Inflammatory macrophage treated with lipopolysaccharide for 1 hour (primary cell): Measurements from ENCODE around the gene ZNF79.

Experiments used
- DNase-seq, 2 donors: peaks; one replicate each; pipeline ENCODE4 v3.0.0-alpha.2; 2020 to 2022

ZNF79 gene

GRCh38 chr9:127398715-127399400 lies 25.3 kb upstream of the ZNF79 start:
- DNase-seq: no peak

GRCh38 chr9:127399736-127400269 lies 24.4 kb upstream of the ZNF79 start:
- no peak for DNase-seq

DNA sequence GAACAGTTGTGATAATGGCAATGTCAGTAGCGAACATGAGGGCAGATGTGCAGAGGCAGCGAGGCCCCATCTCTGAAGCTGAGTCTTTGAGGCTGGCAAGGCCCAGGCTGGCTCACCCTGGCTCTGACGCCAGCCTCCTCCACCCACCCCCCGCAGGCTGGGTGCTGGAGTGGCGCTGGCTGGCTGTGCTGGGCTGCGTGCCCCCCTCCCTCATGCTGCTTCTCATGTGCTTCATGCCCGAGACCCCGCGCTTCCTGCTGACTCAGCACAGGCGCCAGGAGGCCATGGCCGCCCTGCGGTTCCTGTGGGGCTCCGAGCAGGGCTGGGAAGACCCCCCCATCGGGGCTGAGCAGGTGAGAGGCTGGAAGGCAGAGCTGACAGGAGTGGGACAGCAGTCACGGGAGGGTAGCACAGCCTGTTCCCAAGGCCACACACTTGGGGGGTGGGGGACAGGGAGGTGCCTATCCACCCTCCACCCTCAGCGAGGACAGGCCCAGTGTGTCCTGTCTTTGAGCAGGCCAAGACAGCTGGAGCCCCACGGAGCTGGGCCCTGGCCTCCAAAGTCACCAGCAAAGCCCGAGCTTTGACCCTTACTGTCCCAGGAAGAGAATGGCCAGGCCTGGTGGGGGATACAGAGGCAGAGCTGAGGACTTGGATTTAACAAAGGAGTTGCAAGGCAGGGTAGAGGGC lies 21.6 kb upstream of the ZNF79 start:
- DNase-seq: no peak

- no peak for DNase-seq
These were observed 20.5 kb upstream of the ZNF79 start for GRCh38 chr9:127403507-127404192.

DNA sequence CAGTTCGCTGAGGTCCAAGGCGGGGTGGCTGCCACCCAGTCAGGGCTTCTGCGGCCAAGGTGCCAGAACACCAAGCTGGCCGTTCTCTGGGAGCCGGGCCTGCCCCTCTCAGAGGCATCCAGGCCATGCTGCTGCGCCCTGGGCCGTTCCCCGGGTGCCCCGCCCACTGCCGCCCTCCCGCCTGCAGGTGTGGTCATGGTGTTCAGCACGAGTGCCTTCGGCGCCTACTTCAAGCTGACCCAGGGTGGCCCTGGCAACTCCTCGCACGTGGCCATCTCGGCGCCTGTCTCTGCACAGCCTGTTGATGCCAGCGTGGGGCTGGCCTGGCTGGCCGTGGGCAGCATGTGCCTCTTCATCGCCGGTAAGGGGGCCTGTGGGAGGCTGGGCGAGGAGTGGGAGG lies 19.6 kb upstream of the ZNF79 start:
- DNase-seq: no peak

GRCh38 chr9:127405344-127406125 lies 18.6 kb upstream of the ZNF79 start:
- DNase-seq: no peak

DNA sequence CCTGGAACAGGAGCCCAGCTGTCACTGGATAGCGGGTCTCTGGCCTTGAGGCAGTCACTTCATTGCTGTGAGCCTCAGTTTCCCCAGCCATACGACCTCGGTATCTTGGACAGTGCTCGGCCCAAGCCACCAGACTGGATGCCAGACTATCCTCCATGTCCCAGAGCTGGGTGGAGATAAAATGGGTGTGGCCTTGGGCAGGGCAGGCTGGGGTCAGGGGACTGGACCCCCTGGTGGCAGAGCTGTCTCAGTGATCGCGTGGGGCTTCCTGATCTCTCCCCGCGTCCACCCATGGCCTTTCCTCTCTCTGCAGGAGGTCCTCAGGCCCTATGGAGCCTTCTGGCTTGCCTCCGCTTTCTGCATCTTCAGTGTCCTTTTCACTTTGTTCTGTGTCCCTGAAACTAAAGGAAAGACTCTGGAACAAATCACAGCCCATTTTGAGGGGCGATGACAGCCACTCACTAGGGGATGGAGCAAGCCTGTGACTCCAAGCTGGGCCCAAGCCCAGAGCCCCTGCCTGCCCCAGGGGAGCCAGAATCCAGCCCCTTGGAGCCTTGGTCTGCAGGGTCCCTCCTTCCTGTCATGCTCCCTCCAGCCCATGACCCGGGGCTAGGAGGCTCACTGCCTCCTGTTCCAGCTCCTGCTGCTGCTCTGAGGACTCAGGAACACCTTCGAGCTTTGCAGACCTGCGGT lies 17.2 kb upstream of the ZNF79 start:
- DNase-seq: no peak

DNA sequence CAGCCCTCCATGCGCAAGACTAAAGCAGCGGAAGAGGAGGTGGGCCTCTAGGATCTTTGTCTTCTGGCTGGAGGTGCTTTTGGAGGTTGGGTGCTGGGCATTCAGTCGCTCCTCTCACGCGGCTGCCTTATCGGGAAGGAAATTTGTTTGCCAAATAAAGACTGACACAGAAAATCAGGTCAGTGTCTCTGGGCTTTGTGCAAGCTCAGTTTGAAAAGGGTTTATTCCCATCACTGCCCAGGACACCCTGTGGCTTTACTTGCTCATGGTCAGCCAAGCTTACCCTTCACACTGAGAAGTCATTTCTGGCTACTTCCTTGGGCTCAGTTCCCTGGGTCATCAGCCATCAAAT lies 16.7 kb upstream of the ZNF79 start:
- DNase-seq: no peak

DNA sequence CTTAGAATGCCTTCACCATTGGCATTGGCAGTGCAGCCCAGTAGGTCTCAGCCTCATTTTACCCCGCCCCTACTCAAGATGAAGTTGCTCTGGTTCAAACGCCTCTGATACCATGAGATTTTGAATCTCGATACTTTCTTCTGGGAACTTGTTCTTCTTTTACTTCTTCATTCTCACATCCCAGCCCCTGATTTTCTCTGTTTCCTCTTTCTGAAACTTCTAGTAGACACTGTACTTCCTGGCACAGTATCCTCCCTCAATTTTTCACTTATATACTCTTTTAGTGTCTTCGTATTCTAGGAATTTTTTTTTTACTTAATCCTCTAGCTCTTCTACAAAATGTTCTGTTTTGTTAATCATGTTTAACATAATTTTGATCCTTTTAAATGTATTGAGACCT lies 13.1 kb upstream of the ZNF79 start:
- DNase-seq: peak; percentile 56 to 66

DNA sequence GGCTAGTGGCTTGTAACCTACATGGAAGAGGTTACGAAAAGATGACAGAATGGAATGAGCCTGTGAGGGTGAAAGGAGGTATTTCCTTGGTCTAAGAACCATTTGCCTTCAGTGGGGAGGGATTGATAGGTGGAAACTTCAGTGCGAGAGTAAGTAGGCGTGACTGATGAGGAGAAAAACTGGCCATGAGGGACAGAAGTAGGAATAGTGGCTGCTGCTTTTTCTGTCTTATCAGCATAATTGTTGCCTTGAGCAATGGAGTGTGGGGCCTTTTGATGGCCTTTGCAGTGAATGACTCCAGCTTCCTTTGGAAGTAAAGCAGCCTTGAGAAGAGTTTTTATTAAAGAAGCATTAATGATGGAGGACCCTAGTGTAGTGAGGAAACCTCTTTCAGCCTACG lies 9.0 kb upstream of the ZNF79 start:
- no peak for DNase-seq

GRCh38 chr9:127415657-127416056 lies 8.5 kb upstream of the ZNF79 start:
- no peak for DNase-seq

DNA sequence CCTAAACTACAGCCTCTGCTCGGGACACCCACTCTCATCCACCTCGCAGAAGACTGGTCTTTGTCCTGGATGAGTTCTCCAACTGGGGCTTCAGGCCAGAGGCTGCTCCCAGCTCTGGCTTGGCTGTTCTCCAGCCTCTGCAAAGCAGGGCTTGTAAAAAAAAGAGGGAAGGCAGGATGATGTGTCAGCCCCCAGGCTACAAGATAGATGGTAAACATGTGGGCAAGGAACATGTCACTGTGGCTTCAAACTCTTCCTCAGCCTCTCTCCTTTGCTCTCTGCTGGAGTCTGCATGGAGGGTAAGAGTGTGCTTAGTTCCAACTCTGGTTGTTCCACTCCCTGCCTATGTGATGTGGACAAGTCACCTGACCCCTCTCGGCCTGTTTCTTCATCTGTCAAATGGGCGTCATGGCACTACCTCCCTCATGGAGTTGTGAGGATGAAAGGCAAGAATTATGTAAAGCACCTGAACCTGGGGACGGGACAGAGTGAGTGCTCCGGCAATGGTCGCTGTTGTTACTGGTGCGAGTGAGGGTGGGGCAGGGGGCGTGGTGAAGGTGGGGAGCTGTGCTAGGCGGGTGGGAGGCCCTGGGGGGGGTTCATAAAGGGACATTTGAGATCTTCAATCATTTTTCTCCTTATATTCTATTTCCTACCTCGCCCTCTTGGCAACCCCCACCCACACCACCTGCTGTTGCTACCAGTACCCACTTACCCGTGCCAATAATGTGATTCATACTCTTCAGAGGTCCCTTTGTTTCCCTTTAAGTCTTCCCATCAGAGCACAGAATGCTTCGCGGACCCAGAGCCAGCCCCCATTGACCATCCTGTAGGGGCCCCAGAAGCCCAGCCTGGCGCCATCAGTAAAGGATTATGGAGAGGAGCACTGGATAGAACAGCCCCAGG lies 6.8 kb upstream of the ZNF79 start:
- no peak for DNase-seq

DNA sequence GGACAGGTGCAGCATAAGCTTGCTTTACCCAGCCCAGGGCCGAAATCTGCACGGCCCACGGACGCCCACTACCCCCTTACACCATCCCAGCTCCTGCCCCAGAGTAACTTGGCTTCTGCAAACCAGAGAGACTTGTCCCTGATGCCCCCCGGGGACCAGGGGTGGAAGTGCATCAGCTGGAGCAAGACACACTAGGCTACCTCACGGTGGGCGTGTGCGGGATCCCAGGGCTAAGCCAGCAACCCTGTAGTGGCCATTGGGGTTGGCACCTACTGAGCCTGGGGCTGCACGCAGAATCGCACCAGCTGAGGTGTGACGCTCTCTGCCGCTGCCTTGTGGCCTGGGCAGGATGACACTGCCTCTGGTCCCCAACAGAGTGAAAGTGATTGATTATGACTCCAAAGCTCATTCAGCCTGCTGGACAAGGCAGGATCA lies 6.1 kb upstream of the ZNF79 start:
- DNase-seq: peak; percentile 33 to 42

- peak; percentile 24 to 28 for DNase-seq
These were observed 4.8 kb upstream of the ZNF79 start for GRCh38 chr9:127419348-127419747.

DNA sequence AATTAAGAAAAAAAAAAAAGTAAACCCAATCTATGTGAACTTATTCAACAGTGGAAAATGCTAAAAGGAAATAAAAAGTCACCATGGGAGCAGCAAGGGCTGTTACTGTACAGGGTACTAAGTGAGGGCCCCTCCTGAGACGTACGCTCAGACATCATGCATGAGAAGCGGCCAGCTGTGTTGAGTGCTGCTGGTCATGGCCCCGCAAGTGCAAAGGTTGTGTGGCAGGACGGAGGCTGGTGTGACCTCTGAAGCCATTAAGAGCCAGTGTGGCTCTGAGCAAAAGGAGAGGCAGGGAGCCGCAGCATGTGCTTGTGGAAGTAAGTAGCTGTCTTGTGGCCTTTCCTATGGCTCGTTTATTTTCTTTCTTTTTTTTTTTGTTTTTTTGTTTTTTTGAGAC lies 3.1 kb upstream of the ZNF79 start:
- DNase-seq: no peak

GRCh38 chr9:127422133-127422782 lies 1.9 kb upstream of the ZNF79 start:
- DNase-seq: no peak

GRCh38 chr9:127422787-127423186 lies 1.4 kb upstream of the ZNF79 start:
- DNase-seq: no peak

DNA sequence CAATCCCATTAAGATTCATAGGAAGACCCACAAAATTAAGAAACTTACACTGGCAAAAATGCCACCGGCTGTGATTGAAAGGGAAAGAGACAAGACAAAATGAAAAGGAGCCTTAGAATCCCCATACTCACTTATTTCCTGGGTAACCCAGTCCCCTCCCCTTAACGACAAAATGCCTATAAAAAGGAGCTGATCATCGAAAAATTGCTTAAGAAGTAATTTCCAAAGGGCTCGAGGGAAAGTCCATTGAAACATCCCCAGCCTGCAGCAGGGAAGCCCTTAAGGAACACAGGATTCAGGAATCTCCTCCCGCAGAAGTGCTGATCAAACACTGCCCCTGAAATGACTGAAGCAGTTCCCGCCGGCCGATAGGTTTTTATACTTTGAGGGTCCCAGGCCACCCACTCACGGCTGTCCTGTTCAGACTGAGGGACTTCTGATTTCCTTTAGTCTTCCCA lies 677 bp upstream of the ZNF79 start:
- peak; percentile 70 to 85 for DNase-seq

GRCh38 chr9:127424676-127424999 lies 456 bp downstream of the ZNF79 start:
- DNase-seq: no peak

- no peak for DNase-seq
These were observed 2.6 kb downstream of the ZNF79 start for GRCh38 chr9:127426756-127427155.

- DNase-seq: no peak
These were observed 4.2 kb downstream of the ZNF79 start for GRCh38 chr9:127428348-127428747.
